ENCODE results near the gene METTL15.

DNA sequence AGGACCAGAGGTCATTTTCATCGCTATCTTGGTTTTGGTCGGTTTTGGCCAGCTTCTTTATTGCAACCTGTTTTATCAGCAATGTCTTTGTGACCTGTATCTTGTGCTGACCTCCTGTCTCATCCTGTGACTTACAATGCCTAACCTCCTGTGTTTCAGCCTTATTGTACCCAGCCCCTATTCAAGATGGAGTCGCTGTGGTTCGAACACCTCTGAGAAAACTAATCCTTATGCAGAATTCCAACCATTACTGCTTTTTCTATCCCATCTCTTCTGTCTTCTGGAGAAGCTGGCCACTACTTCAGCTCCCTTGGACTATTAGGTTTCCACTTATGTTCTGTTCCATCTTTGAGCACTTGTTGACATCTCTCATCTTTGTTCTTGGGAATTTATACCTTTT, 62.6 kb downstream of the METTL15 start:
- no peak for TF ChIP-seq POLR2AphosphoS5 (IDR thresholded peaks at IDR 0.05; ENCODE audit: low read depth, low read length)
- no peak for TF ChIP-seq POLR2A (IDR thresholded peaks at IDR 0.05; ENCODE audit: low read depth, low read length)

All from GM12892 (cell line).